Measurements from ENCODE around the gene ATXN1. TPM values are rescaled to one million over a fixed set of nuclear protein-coding genes. Genes with fewer than 3 reads are reported as not detected.

ATXN1 gene
- total and polyA plus RNA-seq, 2 of the 13 experiments (the other 11 are each of a cell fraction or from before 2014, with no cell fraction given) = 20.7 to 39.5 TPM

DNA sequence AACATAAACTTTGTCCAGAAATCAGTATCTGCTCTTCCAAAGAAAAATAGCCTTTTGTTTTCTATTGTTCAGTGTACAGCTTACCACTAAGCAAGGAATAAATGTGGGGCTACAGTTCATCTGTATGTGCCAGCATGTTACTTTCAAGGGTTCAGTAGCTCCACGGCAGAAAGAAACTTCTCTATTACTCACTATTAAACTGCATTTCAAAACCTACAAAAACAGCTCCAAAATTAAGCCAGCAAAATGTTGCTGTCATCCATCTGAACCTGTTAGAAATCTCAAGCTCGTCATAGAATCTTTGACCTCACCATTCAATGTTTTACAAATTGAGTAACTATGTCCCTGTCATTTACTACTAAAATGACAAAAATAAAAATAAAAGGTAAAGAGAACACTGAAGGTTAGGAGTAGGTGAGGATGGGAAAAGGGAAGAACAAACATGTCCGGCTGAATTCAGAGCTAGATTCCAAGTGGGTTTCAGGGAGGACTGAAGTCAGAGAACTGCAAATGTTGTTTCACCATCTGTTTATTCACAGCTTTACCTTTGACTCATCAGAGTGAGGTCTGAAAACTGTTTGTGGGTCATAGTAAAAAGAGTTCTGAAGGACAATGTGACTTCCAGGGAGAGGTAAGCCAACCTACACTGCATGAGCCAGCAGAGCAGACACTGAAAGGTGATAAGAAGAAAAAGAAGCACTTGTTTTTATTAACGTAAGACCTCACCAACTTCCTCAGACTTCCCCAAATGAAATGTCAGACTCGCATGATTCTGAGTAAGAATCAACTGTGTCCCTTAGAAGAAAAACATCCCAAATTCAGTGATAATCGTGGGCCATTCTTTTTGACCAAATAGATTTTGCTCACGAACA, 62.0 kb downstream of the ATXN1 start (continued):
- TF ChIP-seq ZNF446 (CRISPR knock-in tag; IDR thresholded peaks at IDR 0.05) (no peak), ZSCAN21 (CRISPR knock-in tag; IDR thresholded peaks at IDR 0.05; ENCODE audit: borderline replicate concordance) (no peak), KAT8 (CRISPR knock-in tag; IDR thresholded peaks at IDR 0.05) (peak; percentile 58), SOX5 (CRISPR knock-in tag; IDR thresholded peaks at IDR 0.05; ENCODE audit: borderline replicate concordance) (peak; percentile 82; the same call in 1 of the 2 replicates), ZSCAN12 (CRISPR knock-in tag; IDR thresholded peaks at IDR 0.05) (no peak), ZNF549 (CRISPR knock-in tag; IDR thresholded peaks at IDR 0.05) (no peak), ZNF468 (CRISPR knock-in tag; IDR thresholded peaks at IDR 0.05) (no peak), RAD51 (IDR thresholded peaks at IDR 0.05; ENCODE audit: borderline replicate concordance) (no peak), ARID2 (CRISPR knock-in tag; IDR thresholded peaks at IDR 0.05; ENCODE audit: borderline replicate concordance) (peak; percentile 75; the same call in 1 of the 2 replicates), ZNF263 (CRISPR knock-in tag; IDR thresholded peaks at IDR 0.05) (peak; percentile 90), BORCS8-MEF2B (CRISPR knock-in tag; IDR thresholded peaks at IDR 0.05) (no peak), ZNF816 (CRISPR knock-in tag; IDR thresholded peaks at IDR 0.05; ENCODE audit: borderline replicate concordance) (peak; percentile 69; the same call in 1 of the 2 replicates), ATF1 (CRISPR knock-in tag; IDR thresholded peaks at IDR 0.05) (no peak), ZNF772 (CRISPR knock-in tag; IDR thresholded peaks at IDR 0.05) (peak; percentile 60; the same call in 1 of the 2 replicates), RBAK (CRISPR knock-in tag; IDR thresholded peaks at IDR 0.05) (0 out of 2 replicates have a peak, but pooled peaks have one; percentile 41), CENPX (CRISPR knock-in tag; IDR thresholded peaks at IDR 0.05) (no peak), MTA3 (CRISPR knock-in tag; IDR thresholded peaks at IDR 0.05) (no peak), DPF2 (CRISPR knock-in tag; IDR thresholded peaks at IDR 0.05; ENCODE audit: borderline replicate concordance, low read depth) (peak; percentile 79; the same call in 1 of the 2 replicates), SUZ12 (IDR thresholded peaks at IDR 0.05; ENCODE audit: low read depth, low read length) (no peak), ZNF790 (CRISPR knock-in tag; IDR thresholded peaks at IDR 0.05; ENCODE audit: borderline replicate concordance) (no peak), RFXANK (CRISPR knock-in tag; IDR thresholded peaks at IDR 0.05) (no peak), HHEX (CRISPR knock-in tag; IDR thresholded peaks at IDR 0.05) (no peak), AKAP8 (CRISPR knock-in tag; IDR thresholded peaks at IDR 0.05) (no peak), MAZ (IDR thresholded peaks at IDR 0.05; ENCODE audit: borderline replicate concordance, low read depth, low read length) (no peak), MAZ (CRISPR knock-in tag; IDR thresholded peaks at IDR 0.05; ENCODE audit: low read depth) (no peak), ESRRA (CRISPR knock-in tag; IDR thresholded peaks at IDR 0.05; ENCODE audit: low read depth) (peak; percentile 94), ARNTL (CRISPR knock-in tag; IDR thresholded peaks at IDR 0.05) (peak; percentile 33; the same call in 1 of the 2 replicates), HDAC2 (CRISPR knock-in tag; IDR thresholded peaks at IDR 0.05) (peak; percentile 44; the same call in 1 of the 2 replicates)
- TF ChIP-seq, protein P1, sequence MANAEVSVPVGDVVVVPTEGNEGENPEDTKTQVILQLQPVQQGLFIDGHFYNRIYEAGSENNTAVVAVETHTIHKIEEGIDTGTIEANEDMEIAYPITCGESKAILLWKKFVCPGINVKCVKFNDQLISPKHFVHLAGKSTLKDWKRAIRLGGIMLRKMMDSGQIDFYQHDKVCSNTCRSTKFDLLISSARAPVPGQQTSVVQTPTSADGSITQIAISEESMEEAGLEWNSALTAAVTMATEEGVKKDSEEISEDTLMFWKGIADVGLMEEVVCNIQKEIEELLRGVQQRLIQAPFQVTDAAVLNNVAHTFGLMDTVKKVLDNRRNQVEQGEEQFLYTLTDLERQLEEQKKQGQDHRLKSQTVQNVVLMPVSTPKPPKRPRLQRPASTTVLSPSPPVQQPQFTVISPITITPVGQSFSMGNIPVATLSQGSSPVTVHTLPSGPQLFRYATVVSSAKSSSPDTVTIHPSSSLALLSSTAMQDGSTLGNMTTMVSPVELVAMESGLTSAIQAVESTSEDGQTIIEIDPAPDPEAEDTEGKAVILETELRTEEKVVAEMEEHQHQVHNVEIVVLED (CRISPR knock-in tag; IDR thresholded peaks at IDR 0.05; ENCODE audit: borderline replicate concordance) = 0 out of 2 replicates have a peak, but pooled peaks have one; percentile 18
- TF ChIP-seq, protein P2, sequence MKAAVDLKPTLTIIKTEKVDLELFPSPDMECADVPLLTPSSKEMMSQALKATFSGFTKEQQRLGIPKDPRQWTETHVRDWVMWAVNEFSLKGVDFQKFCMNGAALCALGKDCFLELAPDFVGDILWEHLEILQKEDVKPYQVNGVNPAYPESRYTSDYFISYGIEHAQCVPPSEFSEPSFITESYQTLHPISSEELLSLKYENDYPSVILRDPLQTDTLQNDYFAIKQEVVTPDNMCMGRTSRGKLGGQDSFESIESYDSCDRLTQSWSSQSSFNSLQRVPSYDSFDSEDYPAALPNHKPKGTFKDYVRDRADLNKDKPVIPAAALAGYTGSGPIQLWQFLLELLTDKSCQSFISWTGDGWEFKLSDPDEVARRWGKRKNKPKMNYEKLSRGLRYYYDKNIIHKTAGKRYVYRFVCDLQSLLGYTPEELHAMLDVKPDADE (CRISPR knock-in tag; IDR thresholded peaks at IDR 0.05) = no peak
